H9 (cell line): ENCODE measurements around the gene SYCE1. TPM values are rescaled to one million over a fixed set of nuclear protein-coding genes. Genes with fewer than 3 reads are reported as not detected.

Experiments used
- DNase-seq: peaks from one replicate; pipeline ENCODE4 v3.0.0-alpha.2; 2017
- H2AFZ ChIP-seq: one replicate; pipeline ENCODE4 v1.6.1; 2013; ENCODE audit warnings: mild to moderate bottlenecking, low read length, control low read depth, moderate library complexity
- H2AK5ac ChIP-seq: 2 replicates; pipeline ENCODE4 v1.6.1; 2013; ENCODE audit warnings: low read length, control low read depth, mixed read lengths; ENCODE audit not compliant: insufficient read length
- H2BK120ac ChIP-seq: one replicate; pipeline ENCODE4 v1.6.1; 2013; ENCODE audit warnings: low read depth, mild to moderate bottlenecking, low read length, control low read depth, inconsistent platforms; ENCODE audit not compliant: poor library complexity, severe bottlenecking
- H2BK12ac ChIP-seq: 2 replicates; pipeline ENCODE4 v1.6.1; 2013; ENCODE audit warnings: low read length, control low read depth, mixed read lengths, low read depth; ENCODE audit not compliant: insufficient read length
- H2BK15ac ChIP-seq: 2 replicates; pipeline ENCODE4 v1.6.1; 2013; ENCODE audit warnings: low read depth, low read length, control low read depth
- H2BK20ac ChIP-seq: one replicate; pipeline ENCODE4 v1.6.1; 2013; ENCODE audit warnings: low read depth, mild to moderate bottlenecking, low read length, control low read depth, inconsistent platforms; ENCODE audit not compliant: poor library complexity, severe bottlenecking
- H2BK5ac ChIP-seq: 2 replicates; pipeline ENCODE4 v1.6.1; 2013; ENCODE audit warnings: low read length, control low read depth, mixed read lengths; ENCODE audit not compliant: insufficient read length
- H3K14ac ChIP-seq: 2 replicates; pipeline ENCODE4 v1.6.1; 2013; ENCODE audit warnings: low read length, control low read depth; ENCODE audit not compliant: insufficient read depth
- H3K18ac ChIP-seq: 2 replicates; pipeline ENCODE4 v1.6.1; 2013; ENCODE audit warnings: low read depth, mild to moderate bottlenecking, mixed read lengths, low read length, control low read depth; ENCODE audit not compliant: insufficient read length
- H3K23ac ChIP-seq: 2 replicates; pipeline ENCODE4 v1.6.1; 2013; ENCODE audit warnings: low read length, control low read depth, mixed read lengths, low read depth; ENCODE audit not compliant: insufficient read length
- H3K23me2 ChIP-seq: 2 replicates; pipeline ENCODE4 v1.6.1; 2013; ENCODE audit warnings: low read depth, mild to moderate bottlenecking, mixed read lengths, low read length, control low read depth; ENCODE audit not compliant: insufficient read length, poor library complexity, severe bottlenecking
- H3K27ac ChIP-seq: 2 replicates; pipeline ENCODE4 v1.5.1; 2013; ENCODE audit warnings: low read length, control low read depth, mixed read lengths, low read depth; ENCODE audit not compliant: insufficient read length
- H3K27me3 ChIP-seq: 2 replicates; pipeline ENCODE4 v1.6.1; 2013; ENCODE audit warnings: low read length, control low read depth, inconsistent platforms; ENCODE audit not compliant: insufficient read depth
- H3K4ac ChIP-seq: 2 replicates; pipeline ENCODE4 v1.6.1; 2013; ENCODE audit warnings: low read depth, mild to moderate bottlenecking, control low read depth, inconsistent platforms, low read length, moderate library complexity
- H3K4me1 ChIP-seq: 2 replicates; pipeline ENCODE4 v1.6.1; 2013; ENCODE audit warnings: low read length, control low read depth, inconsistent platforms; ENCODE audit not compliant: insufficient read depth
- H3K4me2 ChIP-seq: 2 replicates; pipeline ENCODE4 v1.6.1; 2013; ENCODE audit warnings: low read length, control low read depth, mixed read lengths; ENCODE audit not compliant: insufficient read length, insufficient read depth
- H3K56ac ChIP-seq: 2 replicates; pipeline ENCODE4 v1.6.1; 2013; ENCODE audit warnings: low read depth, mild to moderate bottlenecking, mixed read lengths, low read length, control low read depth; ENCODE audit not compliant: insufficient read length
- H3K79me1 ChIP-seq: 2 replicates; pipeline ENCODE4 v1.6.1; 2013; ENCODE audit warnings: low read depth, mild to moderate bottlenecking, moderate library complexity, low read length, control low read depth, inconsistent platforms; ENCODE audit not compliant: insufficient read depth, poor library complexity, severe bottlenecking
- H3K79me2 ChIP-seq: 2 replicates; pipeline ENCODE4 v1.6.1; 2013; ENCODE audit warnings: low read length, control low read depth, inconsistent platforms; ENCODE audit not compliant: insufficient read depth
- H3K9ac ChIP-seq: 2 replicates; pipeline ENCODE4 v1.6.1; 2013; ENCODE audit warnings: low read length, control low read depth, mixed read lengths; ENCODE audit not compliant: insufficient read length; ENCODE audit errors: extremely low read depth
- H3K9me3 ChIP-seq: one replicate; pipeline ENCODE4 v1.6.1; 2013; ENCODE audit warnings: low read depth, low read length, inconsistent platforms; ENCODE audit not compliant: control insufficient read depth
- H3T11ph ChIP-seq: one replicate; pipeline ENCODE4 v1.6.1; 2013; ENCODE audit warnings: mild to moderate bottlenecking, low read length, control low read depth, inconsistent platforms
- H4K20me1 ChIP-seq: one replicate; pipeline ENCODE4 v1.6.1; 2013; ENCODE audit not compliant: control insufficient read depth, insufficient read length, insufficient read depth
- H4K5ac ChIP-seq: 2 replicates; pipeline ENCODE4 v1.6.1; 2013; ENCODE audit warnings: low read depth, mild to moderate bottlenecking, mixed read lengths, low read length, control low read depth; ENCODE audit not compliant: insufficient read length
- H4K8ac ChIP-seq: replicated peaks from 2 replicates; pipeline ENCODE4 v1.6.1; 2013; ENCODE audit warnings: low read length, control low read depth, mixed read lengths, low read depth; ENCODE audit not compliant: insufficient read length
- H4K91ac ChIP-seq: 2 replicates; pipeline ENCODE4 v1.6.1; 2013; ENCODE audit warnings: low read depth, mild to moderate bottlenecking, moderate library complexity, mixed read lengths, low read length, control low read depth; ENCODE audit not compliant: insufficient read length
- H3K27ac Mint-ChIP-seq, 3 experiments: 2 replicates in 2 of 3; 3 replicates in 1 of 3; pipeline ENCODE4 v1.8.0; 2020 to 2021; ENCODE audit warnings: mixed read lengths in 3 of 3, mild to moderate bottlenecking in 1 of 3, moderate library complexity in 1 of 3
- H3K27me3 Mint-ChIP-seq: 2 replicates; pipeline ENCODE4 v1.8.0; 2021; ENCODE audit warnings: low read depth, mild to moderate bottlenecking, moderate library complexity, mixed read lengths
- H3K36me3 Mint-ChIP-seq, 3 experiments: 2 replicates in 2 of 3; 3 replicates in 1 of 3; pipeline ENCODE4 v1.8.0; 2020 to 2021; ENCODE audit warnings: low read depth in 3 of 3, mixed read lengths in 3 of 3; ENCODE audit not compliant: insufficient read depth in 1 of 3
- H3K4me1 Mint-ChIP-seq, 2 experiments: 2 replicates each; pipeline ENCODE4 v1.8.0; 2020; ENCODE audit warnings: mixed read lengths in 2 of 2
- H3K4me3 Mint-ChIP-seq, 2 experiments: 2 replicates in 1 of 2; 3 replicates in 1 of 2; pipeline ENCODE4 v1.8.0; 2020 to 2021; ENCODE audit warnings: mild to moderate bottlenecking in 2 of 2, mixed read lengths in 2 of 2, moderate library complexity in 1 of 2
- H3K9me3 Mint-ChIP-seq, 2 experiments: 2 replicates in 1 of 2; 3 replicates in 1 of 2; pipeline ENCODE4 v1.8.0; 2020; ENCODE audit warnings: mild to moderate bottlenecking in 2 of 2, mixed read lengths in 2 of 2, moderate library complexity in 1 of 2
- CTCF ChIP-seq: fragments of 200-600 bp; sonication (generic); conservative IDR thresholded peaks from 3 replicates; pipeline ENCODE4 v1.8.0; 2021; ENCODE audit warnings: antibody characterized with exemption, mild to moderate bottlenecking
- WGBS: extraction: QIAGEN DNeasy Blood & Tissue Kit; methylation state at CpG from one replicate; pipeline ENCODE4 v1.1.7; 2013; ENCODE audit warnings: missing lambda C conversion rate, low lambda C conversion rate, mixed read lengths; ENCODE audit not compliant: insufficient read length; ENCODE audit errors: extremely low coverage; 5-methylcytosine and 5-hydroxymethylcytosine counted together
- total RNA-seq: library from RNA; stranded (reverse); gene quantifications from 2 replicates; pipeline ENCODE4 v1.2.1, GENCODE V29; 2021

SYCE1 gene
- total RNA-seq, 1 experiment from 2014 or later, result not detected

GRCh38 chr10:133525444-133525843, 39.9 kb downstream of the SYCE1 start:
- Mint-ChIP-seq H3K27ac (no peak overlapping the region), H3K36me3 (peaks cover 2 to 16% (median 7%) of the 10 kb centered on the region in 3 experiments; a peak in 5 of 7 replicates), H3K9me3 (peaks cover 82 to 88% of the 10 kb centered on the region in 2 experiments), H3K4me3 (no peak overlapping the region), H3K27me3 (no peaks in the 10 kb centered on the region; the same call in 1 of the 2 replicates), H3K4me1 (no peaks in the 10 kb centered on the region)
- WGBS, result no CpG with 5 or more reads among the region's 7 CpGs
- H3T11ph ChIP-seq, result no peak overlapping the region
- H3K56ac ChIP-seq, result no peak overlapping the region
- no peak overlapping the region for H3K23ac ChIP-seq
- H3K27me3 ChIP-seq, result no peaks in the 10 kb centered on the region
- no peak overlapping the region for H4K91ac ChIP-seq
- H3K79me2 ChIP-seq, result no peaks in the 10 kb centered on the region
- H3K9me3 ChIP-seq, result peaks cover 82% of the 10 kb centered on the region
- no peak overlapping the region for H2BK15ac ChIP-seq
- no peak overlapping the region for H3K4ac ChIP-seq
- no peak overlapping the region for H3K9ac ChIP-seq
- no peak overlapping the region for H4K8ac ChIP-seq
- no peaks in the 10 kb centered on the region for H3K79me1 ChIP-seq
- H3K18ac ChIP-seq, result no peak overlapping the region
- H2BK12ac ChIP-seq, result no peak overlapping the region
- no peak overlapping the region for H2BK20ac ChIP-seq
- H4K20me1 ChIP-seq, result no peaks in the 10 kb centered on the region
- no peak overlapping the region for H2BK120ac ChIP-seq
- H3K27ac ChIP-seq, result no peak overlapping the region
- H3K4me2 ChIP-seq, result no peak overlapping the region
- H4K5ac ChIP-seq, result no peak overlapping the region
- no peak overlapping the region for H2BK5ac ChIP-seq
- DNase-seq, result no peak
- H2AFZ ChIP-seq, result no peak overlapping the region
- no peaks in the 10 kb centered on the region for H3K23me2 ChIP-seq
- no peaks in the 10 kb centered on the region for H3K4me1 ChIP-seq
- H3K14ac ChIP-seq, result no peak overlapping the region
- TF ChIP-seq CTCF, result no peak
- H2AK5ac ChIP-seq, result no peak overlapping the region
